Dedifferentiated amniotic fluid mesenchymal stem cell (primary cell): Measurements from ENCODE around the gene KDM4C.

Source experiments
- DNase-seq: peaks from one replicate; pipeline ENCODE4 v3.0.0-alpha.2; 2016; ENCODE audit errors: extremely low spot score

The KDM4C gene

GRCh38 chr9:6869081-6869948 is 111.5 kb downstream of the KDM4C start:
- peak; percentile 49 for DNase-seq

DNA sequence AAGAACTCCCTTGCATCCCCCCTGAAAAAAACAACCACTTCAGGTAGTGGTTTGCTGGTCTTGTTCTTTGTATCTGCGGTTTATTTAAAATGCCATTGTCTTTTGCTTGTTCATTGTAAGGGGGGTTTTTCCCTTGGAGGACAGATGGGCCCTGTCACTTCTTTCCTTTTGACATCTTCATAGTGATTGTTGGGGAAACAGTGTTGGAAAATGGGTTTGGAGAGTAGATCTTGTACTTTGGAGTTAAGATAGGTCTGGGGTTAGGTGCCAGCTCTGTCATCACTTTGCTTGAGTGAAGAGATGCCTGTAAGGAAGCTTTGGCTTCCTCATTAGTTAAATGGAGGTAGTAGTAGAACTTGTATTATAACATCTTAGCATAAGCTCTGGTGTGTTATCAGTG is 112.4 kb downstream of the KDM4C start:
- DNase-seq = no peak

- DNase-seq = no peak
These were observed 113.1 kb downstream of the KDM4C start for GRCh38 chr9:6870650-6871477.

GRCh38 chr9:6873857-6874256 is 116.1 kb downstream of the KDM4C start:
- DNase-seq = no peak

- DNase-seq = no peak
These were observed 118.6 kb downstream of the KDM4C start for GRCh38 chr9:6876195-6876894.

- DNase-seq = peak; percentile 54
These were observed 119.9 kb downstream of the KDM4C start for GRCh38 chr9:6877671-6878161.

GRCh38 chr9:6880626-6881025 is 122.9 kb downstream of the KDM4C start:
- DNase-seq = no peak

GRCh38 chr9:6884101-6884500 is 126.3 kb downstream of the KDM4C start:
- no peak for DNase-seq

GRCh38 chr9:6884990-6885389 is 127.2 kb downstream of the KDM4C start:
- DNase-seq = no peak

GRCh38 chr9:6887051-6887450 is 129.3 kb downstream of the KDM4C start:
- no peak for DNase-seq

GRCh38 chr9:6889868-6890267 is 132.1 kb downstream of the KDM4C start:
- no peak for DNase-seq

DNA sequence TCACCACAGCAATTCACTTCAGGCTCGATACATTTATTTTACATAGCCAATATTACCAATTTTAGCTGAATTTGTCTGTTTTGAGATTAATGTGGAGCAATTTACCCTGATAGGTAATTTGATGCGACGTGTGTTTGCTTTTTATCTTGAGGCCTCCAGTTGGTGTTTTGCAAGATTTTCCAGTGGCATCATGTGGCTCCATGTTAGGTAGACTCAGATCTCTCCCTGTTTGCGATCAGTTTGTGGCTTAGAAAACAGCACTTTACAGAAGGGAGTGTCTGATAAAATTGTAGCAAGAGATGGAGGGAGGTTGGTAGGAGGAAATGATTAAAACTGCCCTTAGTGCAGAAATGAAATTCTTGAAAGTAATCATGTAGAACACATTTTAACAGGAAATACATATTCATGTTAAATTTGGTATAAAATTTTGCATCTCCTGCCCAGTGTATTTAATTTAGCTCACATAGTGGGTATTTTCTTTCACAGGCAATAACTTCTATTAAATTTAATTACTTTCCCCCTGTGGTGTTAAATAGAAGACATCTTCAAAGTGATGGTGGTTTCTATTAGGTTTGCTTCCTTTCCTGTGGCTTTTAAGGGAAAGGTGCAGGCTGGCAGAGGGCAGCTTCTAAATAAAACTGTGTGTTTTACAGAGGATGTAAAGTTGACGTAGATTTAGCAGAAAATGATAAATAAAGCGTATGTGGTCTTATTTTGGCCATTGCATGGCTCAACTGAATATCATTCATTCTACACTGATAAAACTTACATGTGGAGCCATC is 135.8 kb downstream of the KDM4C start:
- no peak for DNase-seq

DNA sequence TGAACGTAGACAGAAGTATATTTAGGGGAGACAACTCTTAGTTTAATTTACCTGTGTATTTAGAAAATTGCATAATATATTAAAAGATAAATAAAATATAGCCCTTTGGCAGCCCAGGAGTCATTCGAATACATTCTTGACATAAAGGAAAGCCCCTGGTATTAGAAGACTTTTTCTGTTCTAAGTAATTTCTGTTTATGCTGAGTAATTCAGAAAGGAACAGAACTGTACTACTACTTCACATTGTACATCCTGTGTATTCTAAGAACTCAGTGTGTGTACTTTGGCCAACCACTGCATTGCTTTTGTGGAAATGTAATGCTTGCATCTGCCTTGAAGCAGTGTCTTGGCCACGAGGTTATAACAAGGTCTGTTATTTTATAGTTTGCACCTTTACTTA is 136.4 kb downstream of the KDM4C start:
- DNase-seq = no peak

- no peak for DNase-seq
These were observed 138.0 kb downstream of the KDM4C start for GRCh38 chr9:6895754-6896153.

DNA sequence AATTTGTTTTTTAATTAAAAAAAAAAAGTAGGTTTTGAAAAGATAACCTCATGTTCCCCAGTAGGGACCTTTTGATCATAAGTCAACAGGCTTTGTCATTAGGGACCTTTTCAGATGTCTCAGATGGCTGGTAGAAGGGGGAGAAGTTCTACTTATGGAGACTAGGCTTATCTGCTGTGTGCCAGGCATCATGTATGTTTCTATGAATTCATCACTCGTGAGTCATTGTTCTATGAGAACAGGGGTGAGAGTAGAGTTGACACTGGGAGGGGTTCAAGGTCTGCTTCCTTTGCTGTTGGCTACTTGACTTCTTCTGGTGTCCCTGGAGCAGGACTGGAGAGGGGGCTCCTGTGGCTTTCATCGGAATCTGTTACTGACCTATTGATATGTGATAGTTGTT is 138.8 kb downstream of the KDM4C start:
- no peak for DNase-seq

GRCh38 chr9:6897207-6897822 is 139.5 kb downstream of the KDM4C start:
- DNase-seq = no peak

DNA sequence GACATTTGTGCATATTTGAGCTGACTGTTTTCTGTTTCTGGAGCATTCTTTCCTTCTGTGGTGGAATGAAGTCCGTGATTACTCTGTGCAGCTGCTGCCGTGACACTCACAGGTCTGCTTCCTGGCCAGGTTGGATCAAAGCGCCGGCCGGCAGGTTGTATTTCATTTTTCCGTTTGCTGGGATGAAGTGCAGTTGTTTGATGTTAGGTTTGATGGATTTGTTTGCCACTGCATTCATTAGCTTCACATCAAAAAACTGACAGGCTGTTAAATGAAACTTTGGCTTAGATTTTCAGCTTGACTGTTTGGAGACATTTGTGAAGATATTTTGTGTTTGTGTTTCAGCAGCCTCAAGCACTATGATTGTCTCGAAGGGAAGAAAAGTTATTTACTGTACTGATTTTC is 140.1 kb downstream of the KDM4C start:
- DNase-seq = no peak

GRCh38 chr9:6899274-6899673 is 141.5 kb downstream of the KDM4C start:
- DNase-seq = no peak

- DNase-seq = no peak
These were observed 142.7 kb downstream of the KDM4C start for GRCh38 chr9:6900440-6900883.

DNA sequence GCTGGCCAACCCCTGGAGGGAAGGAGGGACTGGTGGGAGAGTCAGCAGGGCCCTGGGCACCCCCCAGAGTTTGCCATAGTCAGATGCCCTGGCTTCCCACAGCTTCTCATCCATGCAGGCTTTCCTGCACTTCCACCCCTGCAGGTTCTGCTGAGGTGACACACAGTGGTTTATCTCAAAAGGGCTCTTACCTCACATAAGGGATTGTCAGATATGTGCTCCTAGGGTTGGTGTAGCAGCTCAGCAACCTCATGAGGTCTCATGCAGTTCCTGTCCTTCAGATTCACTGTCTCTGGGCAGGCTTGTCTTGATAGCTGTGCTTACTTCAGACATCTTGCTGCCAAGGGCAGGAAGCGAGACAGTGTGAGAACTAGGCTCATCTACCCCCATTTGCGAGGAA is 143.4 kb downstream of the KDM4C start:
- DNase-seq = no peak

DNA sequence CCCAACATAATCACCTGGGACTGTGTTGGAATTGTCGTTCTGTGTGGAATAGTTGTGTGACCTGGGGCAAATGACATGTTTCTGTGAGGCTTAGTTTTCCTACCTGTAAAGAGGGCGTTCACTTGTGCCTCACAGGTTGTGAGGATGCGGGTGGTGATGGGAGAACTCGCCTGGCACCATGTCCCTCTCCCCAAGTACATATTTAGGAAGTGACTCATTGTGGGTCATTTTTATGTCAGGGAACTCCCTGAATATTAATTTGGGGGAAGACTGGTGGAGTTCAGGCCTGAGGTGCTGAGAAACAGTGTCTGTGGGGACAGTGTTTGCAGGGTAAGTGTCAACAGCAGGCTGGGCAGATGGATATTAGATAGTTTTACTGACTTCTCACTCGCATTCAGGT is 144.7 kb downstream of the KDM4C start:
- no peak for DNase-seq
